GF-D8 (cell line): Measurements from ENCODE around the gene DCLRE1C.
"Not testable (repeated sequence)": the region's sequence is repeated elsewhere in the genome, so short reads cannot be mapped to it uniquely, and the experiment has no call there.

Experiments used
- DNase-seq: peaks from one replicate; lab custom pipeline; 2025; lab: John Stamatoyannopoulos, UW

DCLRE1C gene

GRCh38 chr10:14945108-14945507 lies 8.8 kb downstream of the DCLRE1C start:
- no peak for DNase-seq

GRCh38 chr10:14942950-14943338 lies 11.0 kb downstream of the DCLRE1C start:
- DNase-seq, result not testable (repeated sequence)

GRCh38 chr10:14942147-14942949 lies 11.5 kb downstream of the DCLRE1C start:
- not testable (repeated sequence) for DNase-seq

- not testable (repeated sequence) for DNase-seq
Measured at GRCh38 chr10:14938971-14939370, 14.9 kb downstream of the DCLRE1C start.

- no peak for DNase-seq
Measured at GRCh38 chr10:14936584-14936983, 17.3 kb downstream of the DCLRE1C start.

- no peak for DNase-seq
Measured at GRCh38 chr10:14930610-14931009, 23.3 kb downstream of the DCLRE1C start.

GRCh38 chr10:14926722-14927416 lies 27.0 kb downstream of the DCLRE1C start:
- DNase-seq, result no peak

- DNase-seq, result no peak
Measured at GRCh38 chr10:14926061-14926470, 27.8 kb downstream of the DCLRE1C start.

GRCh38 chr10:14925268-14925667 lies 28.6 kb downstream of the DCLRE1C start:
- no peak for DNase-seq

- no peak for DNase-seq
Measured at GRCh38 chr10:14924013-14924412, 29.9 kb downstream of the DCLRE1C start.

- no peak for DNase-seq
Measured at GRCh38 chr10:14918964-14919363, 34.9 kb downstream of the DCLRE1C start.

- DNase-seq, result no peak
Measured at GRCh38 chr10:14917827-14918226, 36.1 kb downstream of the DCLRE1C start.

GRCh38 chr10:14916600-14916999 lies 37.3 kb downstream of the DCLRE1C start:
- DNase-seq, result no peak

- no peak for DNase-seq
Measured at GRCh38 chr10:14911801-14912200, 42.1 kb downstream of the DCLRE1C start.

- no peak for DNase-seq
Measured at GRCh38 chr10:14910953-14911352, 42.9 kb downstream of the DCLRE1C start.

GRCh38 chr10:14909101-14909500 lies 44.8 kb downstream of the DCLRE1C start:
- DNase-seq, result no peak

- DNase-seq, result not testable (repeated sequence)
Measured at GRCh38 chr10:14907591-14907990, 46.3 kb downstream of the DCLRE1C start.

GRCh38 chr10:14906765-14907164 lies 47.1 kb downstream of the DCLRE1C start:
- DNase-seq, result no peak

GRCh38 chr10:14905890-14906289 lies 48.0 kb downstream of the DCLRE1C start:
- DNase-seq, result no peak

- no peak for DNase-seq
Measured at GRCh38 chr10:14904864-14905263, 49.0 kb downstream of the DCLRE1C start.

GRCh38 chr10:14904316-14904732 lies 49.6 kb downstream of the DCLRE1C start:
- no peak for DNase-seq

GRCh38 chr10:14891151-14891550 lies 62.7 kb downstream of the DCLRE1C start:
- DNase-seq, result no peak

- DNase-seq, result no peak
Measured at GRCh38 chr10:14889318-14889717, 64.6 kb downstream of the DCLRE1C start.
